NCI-H1417 (cell line): Measurements from ENCODE around the gene SRGAP1.
"Not testable (repeated sequence)": the region's sequence is repeated elsewhere in the genome, so short reads cannot be mapped to it uniquely, and the experiment has no call there.

Experiments
- DNase-seq, 3 experiments: peaks; one replicate each; lab custom pipeline; 2025; lab: John Stamatoyannopoulos, UW

Gene SRGAP1

DNA sequence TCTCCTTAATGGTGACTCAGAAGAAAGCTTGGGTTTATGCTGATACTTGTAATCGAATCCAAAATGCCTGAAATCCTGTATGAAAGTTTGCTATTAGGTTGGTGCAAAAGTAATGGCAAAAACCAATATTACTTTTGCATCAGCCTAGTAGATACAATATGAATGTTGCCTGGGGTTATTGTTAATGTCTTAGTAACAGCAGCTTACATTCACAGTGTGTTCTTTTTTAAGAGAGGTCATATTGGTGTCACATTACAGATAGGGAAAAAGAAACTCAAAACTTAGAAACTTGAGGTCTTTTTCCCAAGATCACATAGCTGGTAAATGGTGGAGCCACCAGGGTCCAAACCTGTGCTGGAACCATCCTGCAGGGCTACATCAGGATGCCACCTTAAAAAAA, 25.2 kb downstream of the SRGAP1 start:
- no peak for DNase-seq

- DNase-seq = peak in 1 of 3 experiments; percentile 56
These were observed 26.3 kb downstream of the SRGAP1 start for GRCh38 chr12:63870838-63871237.

- DNase-seq = no peak
These were observed 30.5 kb downstream of the SRGAP1 start for GRCh38 chr12:63874897-63875480.

DNA sequence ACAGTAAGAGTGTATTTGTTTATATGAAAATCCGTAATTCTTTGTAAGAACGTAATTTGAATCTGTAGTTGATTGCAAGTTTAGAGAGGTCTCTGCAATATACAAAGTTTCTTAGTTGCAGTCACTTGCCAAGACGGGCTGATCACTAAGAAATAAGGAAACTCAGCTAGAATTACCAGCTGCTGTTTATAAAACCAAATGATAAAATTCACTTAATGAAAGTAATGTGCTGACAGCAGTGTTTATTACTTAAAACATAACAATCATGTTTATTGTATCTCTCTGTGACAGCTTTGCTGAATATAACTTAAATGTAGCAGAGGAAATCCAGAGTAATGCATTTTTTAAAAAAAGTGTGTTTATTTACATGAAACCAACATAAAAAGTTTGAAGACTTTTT, 31.2 kb downstream of the SRGAP1 start:
- DNase-seq = no peak

DNA sequence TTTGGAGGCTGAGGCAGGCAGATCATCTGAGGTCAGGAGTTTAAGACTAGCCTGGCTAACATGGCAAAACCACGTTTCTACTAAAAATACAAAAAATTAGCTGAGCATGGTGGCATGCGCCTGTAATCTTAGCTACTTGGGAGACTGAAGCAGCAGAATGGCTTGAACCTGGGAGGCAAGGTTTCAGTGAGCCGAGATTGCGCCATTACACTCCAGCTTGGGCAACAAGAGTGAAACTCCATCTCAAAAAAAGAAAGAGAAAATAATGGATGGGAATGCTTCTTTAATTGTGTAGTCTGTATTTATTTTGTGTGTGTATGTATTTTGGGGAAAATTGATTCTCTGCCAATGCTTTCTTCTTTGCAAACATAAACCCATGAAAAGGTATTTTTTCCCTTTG, 32.5 kb downstream of the SRGAP1 start:
- DNase-seq = no peak

DNA sequence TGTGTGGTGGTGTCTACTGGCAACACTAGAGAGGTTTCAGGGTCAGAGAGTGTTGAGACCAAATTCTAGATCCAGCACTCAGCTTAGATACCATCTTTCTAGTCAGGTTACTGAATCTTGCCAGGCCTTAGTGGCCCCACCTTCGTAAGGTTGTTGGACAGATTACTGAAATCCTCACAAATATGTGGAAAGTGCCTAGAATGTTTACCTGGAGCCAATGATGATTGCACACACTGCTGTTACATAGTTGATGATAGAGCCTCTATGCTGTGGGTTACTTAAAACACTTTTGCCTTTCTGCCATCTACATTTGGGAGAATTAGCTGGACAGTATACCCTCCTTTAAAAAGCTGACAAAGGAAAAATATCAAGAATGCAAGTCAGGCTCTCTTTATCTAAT, 33.2 kb downstream of the SRGAP1 start:
- DNase-seq = no peak

DNA sequence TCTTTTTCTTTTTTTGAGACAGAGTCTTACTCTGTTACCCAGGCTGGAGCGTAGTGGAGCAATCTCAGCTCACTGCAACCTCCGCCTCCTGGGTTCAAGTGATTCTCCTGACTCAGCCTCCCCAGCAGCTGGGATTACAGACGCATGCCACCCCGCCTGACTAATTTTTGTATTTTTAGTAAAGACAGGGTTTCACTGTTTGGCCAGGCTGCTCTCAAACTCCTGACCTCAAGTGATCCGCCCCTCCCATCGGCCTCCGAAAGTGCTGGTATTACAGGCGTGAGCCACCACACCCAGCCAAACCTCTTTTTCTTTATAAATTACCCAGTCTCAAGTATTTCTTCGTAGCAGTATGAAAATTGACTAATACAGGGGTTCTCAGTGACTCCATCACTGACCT, 35.7 kb downstream of the SRGAP1 start:
- DNase-seq = not testable (repeated sequence)

DNA sequence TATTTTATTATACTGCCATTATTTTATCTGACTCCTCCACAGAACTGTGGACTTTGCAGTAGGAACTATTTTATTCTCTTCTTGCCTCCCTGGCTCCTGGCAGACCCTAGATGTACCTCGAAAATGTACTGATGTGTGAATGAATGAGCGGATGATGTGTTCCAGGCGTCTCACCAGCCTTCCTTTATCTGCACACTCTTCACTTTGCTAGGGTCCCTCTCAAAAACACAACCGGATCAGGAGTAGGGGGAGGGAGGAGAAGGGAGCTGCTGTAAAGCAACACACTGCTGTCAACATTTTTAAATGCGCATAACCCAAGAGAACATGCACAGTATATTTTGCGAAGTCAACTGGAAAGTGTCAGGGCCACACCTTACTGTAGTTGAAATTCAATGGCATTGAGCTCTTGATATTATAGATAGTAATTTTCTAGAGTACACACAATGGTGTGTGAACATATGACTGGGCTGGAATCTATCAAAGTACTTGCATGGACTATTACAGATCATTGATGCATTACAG, 36.3 kb downstream of the SRGAP1 start:
- DNase-seq = no peak

- DNase-seq = peak in 2 of 3 experiments; percentile 34 to 63
These were observed 38.3 kb downstream of the SRGAP1 start for GRCh38 chr12:63882844-63883243.

DNA sequence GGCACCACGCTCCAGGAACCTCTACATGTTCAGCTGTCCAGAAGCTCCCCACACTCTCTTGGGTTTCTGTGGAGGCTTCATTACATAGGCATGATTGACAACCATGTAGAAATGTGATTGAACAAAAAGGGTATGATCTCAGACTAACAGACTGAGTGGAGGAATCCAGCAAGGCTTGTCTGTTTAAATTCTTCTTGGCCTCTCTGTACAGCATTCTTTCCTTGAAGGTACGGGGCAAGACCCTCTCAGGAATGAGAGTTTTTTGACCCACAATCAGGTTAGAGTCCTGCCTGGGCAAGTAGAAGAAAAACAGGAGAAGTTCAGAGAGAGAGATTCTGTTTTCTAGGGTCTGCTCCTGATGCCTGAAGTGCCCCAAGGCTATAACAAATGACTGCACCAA, 40.9 kb downstream of the SRGAP1 start:
- DNase-seq = no peak

GRCh38 chr12:63888908-63889635, 44.6 kb downstream of the SRGAP1 start:
- DNase-seq = no peak

- DNase-seq = no peak
These were observed 45.4 kb downstream of the SRGAP1 start for GRCh38 chr12:63889721-63890509.

DNA sequence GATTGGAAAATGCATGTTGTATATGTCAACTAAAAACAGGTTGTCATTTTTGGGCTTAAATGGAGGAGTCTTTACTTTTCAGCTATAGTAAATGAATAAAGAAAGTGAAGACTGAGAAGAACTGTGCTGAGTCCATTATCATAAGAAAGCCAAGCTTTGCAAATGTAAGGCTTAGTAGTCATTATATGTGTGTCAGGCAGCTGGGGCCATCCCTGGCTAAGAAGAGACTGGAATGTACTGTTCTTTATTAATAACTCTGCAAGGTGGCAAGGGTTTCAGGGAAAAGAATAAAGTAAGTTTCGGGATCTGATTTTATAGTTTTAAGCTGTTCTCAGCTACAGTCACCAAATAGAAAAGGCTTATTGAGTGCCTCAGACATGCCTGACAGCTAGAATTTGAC, 48.7 kb downstream of the SRGAP1 start:
- DNase-seq = no peak

DNA sequence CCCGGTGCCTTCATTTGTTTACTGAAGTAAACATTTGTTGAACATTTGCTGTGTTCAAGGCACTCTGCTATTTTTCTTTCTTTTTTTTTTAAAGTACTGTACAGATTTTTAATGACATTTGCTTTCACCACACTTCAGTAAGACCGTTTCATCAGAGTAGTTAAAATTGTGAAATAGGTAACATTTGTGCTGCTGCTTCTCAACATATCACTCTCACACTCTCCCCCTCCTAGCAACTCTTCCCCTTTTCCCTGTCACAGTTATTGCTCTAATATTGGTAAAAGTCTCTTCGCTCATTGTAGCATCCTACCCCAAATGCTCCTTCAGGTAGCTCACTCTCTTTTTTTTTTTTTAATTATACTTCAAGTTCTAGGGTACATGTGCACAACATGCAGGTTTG, 49.6 kb downstream of the SRGAP1 start:
- DNase-seq = no peak

GRCh38 chr12:63895841-63896240, 51.3 kb downstream of the SRGAP1 start:
- no peak for DNase-seq

GRCh38 chr12:63897931-63898330, 53.4 kb downstream of the SRGAP1 start:
- no peak for DNase-seq

- no peak for DNase-seq
These were observed 54.4 kb downstream of the SRGAP1 start for GRCh38 chr12:63898764-63899337.

GRCh38 chr12:63899396-63899795, 54.9 kb downstream of the SRGAP1 start:
- DNase-seq = no peak

DNA sequence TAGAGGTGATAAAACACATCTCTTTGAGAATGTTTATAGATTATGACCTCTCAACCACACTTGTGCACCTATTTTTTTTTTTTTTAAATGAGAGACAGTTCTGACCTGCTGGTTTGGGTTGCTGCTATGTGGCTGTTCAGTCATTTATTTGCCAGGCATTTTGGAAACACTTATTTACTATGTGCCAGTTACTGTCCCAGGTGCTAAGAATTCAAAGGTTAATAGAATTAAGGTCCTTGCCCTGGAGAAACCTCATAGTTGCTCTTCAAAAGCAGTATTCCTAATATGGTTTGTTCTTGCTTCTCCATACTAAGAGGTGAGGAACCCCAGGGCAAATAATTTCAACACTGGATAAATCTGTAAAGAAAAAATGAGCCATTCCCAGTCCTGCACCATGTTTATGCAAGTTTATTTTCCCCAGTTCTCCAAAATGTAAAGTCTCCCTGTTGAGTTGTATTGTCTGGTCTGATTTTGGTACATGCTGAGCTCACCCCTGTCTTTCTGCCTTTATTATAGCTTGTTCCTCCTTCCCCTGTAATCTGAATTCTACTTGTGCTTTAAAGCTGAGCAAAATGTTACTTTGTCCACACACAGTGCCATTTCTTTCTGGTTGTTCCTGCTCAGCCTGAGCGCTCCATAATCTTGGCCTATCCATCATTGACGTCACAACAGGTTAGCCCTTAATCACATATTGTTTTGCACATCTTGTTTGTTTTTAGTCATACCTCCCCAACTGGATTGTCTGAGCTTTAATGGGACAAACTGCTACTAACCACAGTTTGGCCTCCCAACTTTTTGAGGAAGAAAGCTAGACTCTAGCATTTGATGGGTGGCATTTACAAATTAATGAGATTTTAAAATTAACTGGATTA, 56.7 kb downstream of the SRGAP1 start:
- peak in 1 of 3 experiments; percentile 26 for DNase-seq

GRCh38 chr12:63904653-63905052, 60.2 kb downstream of the SRGAP1 start:
- DNase-seq = no peak

DNA sequence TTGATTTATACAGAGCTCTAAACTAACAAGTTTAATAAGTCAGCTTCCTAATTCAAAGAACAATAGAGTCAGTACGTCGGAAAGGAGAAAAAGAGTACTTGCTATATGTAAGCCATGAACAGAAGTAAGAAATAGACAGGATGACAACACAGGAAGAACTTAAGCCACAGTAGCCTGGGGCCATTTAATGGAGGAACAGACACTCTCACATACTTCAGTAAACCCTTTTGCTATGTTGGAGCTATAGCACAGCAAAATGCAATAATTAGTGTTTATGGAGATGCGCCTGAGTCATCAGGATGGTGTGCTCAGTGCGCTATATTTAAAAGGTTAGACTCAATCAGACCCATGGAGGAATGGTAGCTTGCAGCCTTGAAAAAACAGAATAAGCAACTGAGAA, 61.0 kb downstream of the SRGAP1 start:
- no peak for DNase-seq

- DNase-seq = no peak
These were observed 62.4 kb downstream of the SRGAP1 start for GRCh38 chr12:63906876-63907275.
